Endothelial cell of umbilical vein (primary cell): ENCODE results near the gene CHMP3. TPM values are rescaled to one million over a fixed set of nuclear protein-coding genes. Genes with fewer than 3 reads are reported as not detected.

Experiments used
- BruUV-seq: library from RNA; stranded (reverse); fragments of 400-500 nt; replicated peaks from 2 replicates; lab custom pipeline; 2021; lab: Mats Ljungman, UMichigan
- CTCF ChIA-PET: fragments of 300-600, 350-600 bp; sonication (Branson Sonifier 250); formaldehyde crosslinking; loops from one replicate; lab custom pipeline; 2021; ENCODE audit warnings: antibody characterized with exemption, inconsistent platforms; lab: Charles Lee
- POLR2A ChIA-PET: fragments of 300-600, 350-600 bp; sonication (Branson Sonifier 250); formaldehyde crosslinking; loops from one replicate; lab custom pipeline; 2021; ENCODE audit warnings: antibody characterized with exemption, inconsistent platforms; lab: Charles Lee
- DNase-seq: peaks from one replicate; pipeline ENCODE4 v3.0.0-alpha.2; 2011; ENCODE audit warnings: low read depth, low spot score
- FAIRE-seq: peaks from 2 replicates; lab custom pipeline; 2011; peaks lifted over from hg19 to GRCh38; lab: Jason Lieb, UNC
- H2AFZ ChIP-seq: 2 replicates; pipeline ENCODE4 v1.6.0; 2012; ENCODE audit warnings: low read depth, low read length, control low read depth, inconsistent platforms
- H3K27ac ChIP-seq: 2 replicates; pipeline ENCODE4 v1.5.1; 2011; ENCODE audit warnings: low read depth, mild to moderate bottlenecking, control low read depth, low read length, moderate library complexity; ENCODE audit not compliant: insufficient read depth
- H3K27me3 ChIP-seq, 2 experiments: 2 replicates each; pipeline versions ENCODE4 v1.6.0 to v1.6.1; 2011; ENCODE audit warnings: low read length in 2 of 2, mixed read lengths in 1 of 2; ENCODE audit not compliant: control insufficient read depth in 2 of 2, insufficient read depth in 2 of 2
- H3K36me3 ChIP-seq, 2 experiments: 2 replicates in 1 of 2; 3 replicates in 1 of 2; pipeline ENCODE4 v1.5.1; 2011; ENCODE audit warnings: low read length in 2 of 2, mild to moderate bottlenecking in 1 of 2, moderate library complexity in 1 of 2; ENCODE audit not compliant: control insufficient read depth in 2 of 2, insufficient read depth in 2 of 2; ENCODE audit errors: extremely low read depth in 1 of 2
- H3K4me1 ChIP-seq: 3 replicates; pipeline ENCODE4 v1.5.1; 2011; ENCODE audit warnings: mild to moderate bottlenecking, low read length; ENCODE audit not compliant: control insufficient read depth, insufficient read depth; ENCODE audit errors: extremely low read depth
- H3K4me2 ChIP-seq: 2 replicates; pipeline ENCODE4 v1.6.1; 2011; ENCODE audit warnings: low read length, control low read depth, mixed read lengths; ENCODE audit not compliant: insufficient read depth
- H3K4me3 ChIP-seq, 3 experiments: fragments of 200-600 bp in 1 of 3; sonication (generic), shearing (Covaris generic) in 1 of 3; replicated peaks in 1 of 3; 2 replicates each; pipeline ENCODE4 v1.5.1; 2011 to 2016; ENCODE audit warnings: control low read depth in 3 of 3, low read length in 3 of 3, mild to moderate bottlenecking in 2 of 3, inconsistent platforms in 1 of 3, low read depth in 1 of 3, moderate library complexity in 1 of 3; ENCODE audit not compliant: insufficient read depth in 1 of 3
- H3K79me2 ChIP-seq: 2 replicates; pipeline ENCODE4 v1.6.0; 2012; ENCODE audit warnings: low read length, inconsistent platforms; ENCODE audit not compliant: control insufficient read depth, insufficient read depth
- H3K9ac ChIP-seq: replicated peaks from 2 replicates; pipeline ENCODE3; 2011; ENCODE audit warnings: low read length, control low read depth; ENCODE audit not compliant: insufficient read depth; ENCODE audit errors: extremely low read depth
- H3K9me1 ChIP-seq: replicated peaks from 3 replicates; pipeline ENCODE4 v1.6.0; 2011; ENCODE audit warnings: mild to moderate bottlenecking, low read length; ENCODE audit not compliant: control insufficient read depth, insufficient read depth; ENCODE audit errors: extremely low read depth
- H3K9me3 ChIP-seq: replicated peaks from 2 replicates; pipeline ENCODE4 v1.5.1; 2012; ENCODE audit warnings: low read length, inconsistent platforms; ENCODE audit not compliant: control insufficient read depth, insufficient read depth
- H4K20me1 ChIP-seq: replicated peaks from 2 replicates; pipeline ENCODE3; 2011; ENCODE audit warnings: mild to moderate bottlenecking, low read length; ENCODE audit not compliant: control insufficient read depth, insufficient read depth; ENCODE audit errors: extremely low read depth
- EZH2 ChIP-seq: IDR thresholded peaks from 2 replicates; pipeline ENCODE4 v1.6.1; 2012; ENCODE audit warnings: borderline replicate concordance, low read depth, mild to moderate bottlenecking, moderate library complexity, low read length, inconsistent platforms; ENCODE audit not compliant: severe bottlenecking
- FOS ChIP-seq: IDR thresholded peaks from 2 replicates; pipeline ENCODE4 v1.6.1; 2011; ENCODE audit warnings: mild to moderate bottlenecking, low read length, moderate library complexity, borderline replicate concordance; ENCODE audit not compliant: insufficient read depth
- GATA2 ChIP-seq: IDR thresholded peaks from 2 replicates; pipeline ENCODE4 v1.7.0; 2011; ENCODE audit warnings: low read depth, mild to moderate bottlenecking, moderate library complexity, mixed read lengths, low read length; ENCODE audit not compliant: insufficient read length, insufficient read depth
- JUN ChIP-seq: IDR thresholded peaks from 2 replicates; pipeline ENCODE4 v1.6.1; 2011; ENCODE audit warnings: borderline replicate concordance, low read depth; ENCODE audit not compliant: insufficient read length, insufficient read depth
- MYC ChIP-seq: IDR thresholded peaks from one replicate; pipeline ENCODE4 v1.6.1; 2011; ENCODE audit warnings: mild to moderate bottlenecking, low read depth, low read length
- POLR2A ChIP-seq: IDR thresholded peaks from 2 replicates; pipeline ENCODE4 v1.6.1; 2012; ENCODE audit warnings: low read depth, mild to moderate bottlenecking, control low read depth, low read length
- POLR2AphosphoS5 ChIP-seq: IDR thresholded peaks from 2 replicates; pipeline ENCODE4 v1.6.1; 2012; ENCODE audit warnings: low read depth, mild to moderate bottlenecking, control low read depth, low read length, moderate library complexity; ENCODE audit not compliant: insufficient read depth
- dilution Hi-C: fragments of 300-500 bp; cut with MboI; formaldehyde crosslinking; loops from one replicate; pipeline ENCODE4 v1.15.0; 2019; ENCODE audit warnings: low sequenced_read_pairs; ENCODE audit not compliant: extremely low pct_ligation_motif_present
- intact Hi-C: fragments of 100-400 bp; cut with micrococcal nuclease; formaldehyde crosslinking; loops from one replicate; pipeline ENCODE4 v1.10.0; 2022
- polyA plus RNA-seq, 4 experiments: library from polyadenylated mRNA; depleted of rRNA in 3 of 4; stranded (reverse) in 3 of 4; unstranded in 1 of 4; fragments of >200 nt; gene quantifications; 2 replicates each; pipeline versions ENCODE4 v1.2.1 to v1.2.3, GENCODE V29; 2011 to 2012; ENCODE audit warnings: missing spikeins in 1 of 4
- total RNA-seq: library from RNA; stranded (reverse); gene quantifications from 2 replicates; pipeline ENCODE4 v1.2.3, GENCODE V29; 2021
- TF ChIP-seq, protein P1 (sequence below): IDR thresholded peaks from 2 replicates; pipeline ENCODE4 v1.6.1; 2011; ENCODE audit not compliant: insufficient read depth, insufficient read length
- TF ChIP-seq, protein P2 (sequence below), 2 donors: IDR thresholded peaks; 1 replicate in 1 of 2; 2 replicates in 1 of 2; pipeline ENCODE4 v1.5.1; 2011; ENCODE audit warnings: low read length in 2 of 2, mild to moderate bottlenecking in 2 of 2, moderate library complexity in 2 of 2, control low read depth in 1 of 2, inconsistent platforms in 1 of 2, low read depth in 1 of 2; ENCODE audit not compliant: insufficient read depth in 1 of 2; ENCODE audit errors: extremely low read depth in 1 of 2

CHMP3 gene
- total and polyA plus RNA-seq, 2 donors (not counting 3 experiments of a cell fraction or from before 2014, with no cell fraction given), result 48.1 to 92.2 TPM

DNA sequence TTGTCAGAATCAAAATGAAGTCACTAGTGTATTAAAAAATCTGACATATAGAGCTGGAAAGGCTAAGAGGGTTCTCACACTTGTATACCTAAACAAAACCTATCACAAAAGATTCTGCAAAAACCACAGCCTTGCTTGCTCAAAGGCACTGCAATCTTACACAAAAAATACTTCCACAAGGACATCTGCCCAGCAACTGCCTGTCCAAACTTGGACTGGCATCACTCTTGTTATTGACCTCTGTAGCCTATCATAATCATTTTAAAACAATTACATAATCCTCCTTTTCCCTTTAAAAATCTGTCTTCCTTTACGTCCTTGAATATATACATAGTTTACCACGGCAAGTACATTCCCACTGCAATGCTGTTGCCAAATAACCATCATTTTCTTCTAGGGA is 19.9 kb downstream of the CHMP3 start:
- peak; percentile 26 for FAIRE-seq
- POLR2A ChIA-PET, result no interaction called here
- TF ChIP-seq GATA2, result no peak
- TF ChIP-seq, protein P1, sequence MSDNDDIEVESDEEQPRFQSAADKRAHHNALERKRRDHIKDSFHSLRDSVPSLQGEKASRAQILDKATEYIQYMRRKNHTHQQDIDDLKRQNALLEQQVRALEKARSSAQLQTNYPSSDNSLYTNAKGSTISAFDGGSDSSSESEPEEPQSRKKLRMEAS, result no peak
- TF ChIP-seq EZH2, result no peak
- TF ChIP-seq JUN, result no peak
- no peak for TF ChIP-seq POLR2AphosphoS5
- no peak for TF ChIP-seq FOS
- TF ChIP-seq, protein P2, sequence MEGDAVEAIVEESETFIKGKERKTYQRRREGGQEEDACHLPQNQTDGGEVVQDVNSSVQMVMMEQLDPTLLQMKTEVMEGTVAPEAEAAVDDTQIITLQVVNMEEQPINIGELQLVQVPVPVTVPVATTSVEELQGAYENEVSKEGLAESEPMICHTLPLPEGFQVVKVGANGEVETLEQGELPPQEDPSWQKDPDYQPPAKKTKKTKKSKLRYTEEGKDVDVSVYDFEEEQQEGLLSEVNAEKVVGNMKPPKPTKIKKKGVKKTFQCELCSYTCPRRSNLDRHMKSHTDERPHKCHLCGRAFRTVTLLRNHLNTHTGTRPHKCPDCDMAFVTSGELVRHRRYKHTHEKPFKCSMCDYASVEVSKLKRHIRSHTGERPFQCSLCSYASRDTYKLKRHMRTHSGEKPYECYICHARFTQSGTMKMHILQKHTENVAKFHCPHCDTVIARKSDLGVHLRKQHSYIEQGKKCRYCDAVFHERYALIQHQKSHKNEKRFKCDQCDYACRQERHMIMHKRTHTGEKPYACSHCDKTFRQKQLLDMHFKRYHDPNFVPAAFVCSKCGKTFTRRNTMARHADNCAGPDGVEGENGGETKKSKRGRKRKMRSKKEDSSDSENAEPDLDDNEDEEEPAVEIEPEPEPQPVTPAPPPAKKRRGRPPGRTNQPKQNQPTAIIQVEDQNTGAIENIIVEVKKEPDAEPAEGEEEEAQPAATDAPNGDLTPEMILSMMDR (IDR thresholded peaks at IDR 0.05; ENCODE audit: extremely low read depth in 1 of 2, insufficient read depth in 1 of 2, low read depth in 1 of 2, low read length in 2 of 2), result no peak
- no peak for TF ChIP-seq MYC
- TF ChIP-seq POLR2A, result no peak

More for the DNA sequence above, 19.9 kb downstream of the CHMP3 start:
- H3K4me1 ChIP-seq, result no peaks in the 10 kb centered on the region
- no peaks in the 10 kb centered on the region for H3K36me3 ChIP-seq
- H3K4me2 ChIP-seq, result no peak overlapping the region
- no peak overlapping the region for H2AFZ ChIP-seq
- DNase-seq, result no peak
- no peaks in the 10 kb centered on the region for H4K20me1 ChIP-seq
- H3K79me2 ChIP-seq, result no peaks in the 10 kb centered on the region
- H3K9ac ChIP-seq, result no peak overlapping the region
- dilution Hi-C loops, result no loop called here
- BruUV-seq, result no TSS peak
- intact Hi-C loops, result no loop called here
- no peaks in the 10 kb centered on the region for H3K9me3 ChIP-seq
- H3K9me1 ChIP-seq, result no peaks in the 10 kb centered on the region
- H3K4me3 ChIP-seq, result no peak overlapping the region
- H3K27ac ChIP-seq, result no peak overlapping the region
- CTCF ChIA-PET, result no interaction called here
- no peaks in the 10 kb centered on the region for H3K27me3 ChIP-seq
